ENCODE results near the gene P2RY14.

P2RY14 gene

GRCh38 chr3:151309566-151309965, 31.2 kb upstream of the P2RY14 start:
- H3K4me3 ChIP-seq (ENCODE audit: low read depth, low read length): no peak overlapping the region
- TF ChIP-seq CTCF (IDR thresholded peaks at IDR 0.05; ENCODE audit: insufficient read depth, low read depth, low read length, missing control alignments): no peak
- DNase-seq (ENCODE audit: low read depth): no peak

GRCh38 chr3:151307583-151308488, 29.5 kb upstream of the P2RY14 start:
- H3K4me3 ChIP-seq (ENCODE audit: low read depth, low read length): no peak overlapping the region
- TF ChIP-seq CTCF (IDR thresholded peaks at IDR 0.05; ENCODE audit: insufficient read depth, low read depth, low read length, missing control alignments): no peak
- DNase-seq (ENCODE audit: low read depth): no peak

- DNase-seq (ENCODE audit: low read depth): no peak
- H3K4me3 ChIP-seq (ENCODE audit: low read depth, low read length): no peak overlapping the region
- no peak for TF ChIP-seq CTCF (IDR thresholded peaks at IDR 0.05; ENCODE audit: insufficient read depth, low read depth, low read length, missing control alignments)
Observed at GRCh38 chr3:151307131-151307530, 28.8 kb upstream of the P2RY14 start.

- H3K4me3 ChIP-seq (ENCODE audit: low read depth, low read length): no peak overlapping the region
- no peak for TF ChIP-seq CTCF (IDR thresholded peaks at IDR 0.05; ENCODE audit: insufficient read depth, low read depth, low read length, missing control alignments)
- no peak for DNase-seq (ENCODE audit: low read depth)
Observed at GRCh38 chr3:151306168-151306810, 27.9 kb upstream of the P2RY14 start.

- no peak overlapping the region for H3K4me3 ChIP-seq (ENCODE audit: low read depth, low read length)
- no peak for DNase-seq (ENCODE audit: low read depth)
- TF ChIP-seq CTCF (IDR thresholded peaks at IDR 0.05; ENCODE audit: insufficient read depth, low read depth, low read length, missing control alignments): no peak
Observed at GRCh38 chr3:151305775-151306151, 27.4 kb upstream of the P2RY14 start.

GRCh38 chr3:151305060-151305774, 26.9 kb upstream of the P2RY14 start:
- no peak for DNase-seq (ENCODE audit: low read depth)
- no peak for TF ChIP-seq CTCF (IDR thresholded peaks at IDR 0.05; ENCODE audit: insufficient read depth, low read depth, low read length, missing control alignments)
- no peak overlapping the region for H3K4me3 ChIP-seq (ENCODE audit: low read depth, low read length)

Data from GM12865 (cell line).